VCaP (cell line): ENCODE data around the gene UBE2E2.

Experiments
- H3K27ac ChIP-seq: fragments of 450-650 bp; 2 replicates; pipeline ENCODE4 v1.5.1; 2017
- CTCF ChIP-seq: fragments of 450-650 bp; conservative IDR thresholded peaks from 2 replicates; pipeline ENCODE4 v1.5.1; 2017; ENCODE audit warnings: mild to moderate bottlenecking, moderate library complexity

The UBE2E2 gene

GRCh38 chr3:23594894-23595670 is 392.0 kb downstream of the UBE2E2 start:
- H3K27ac ChIP-seq = peak overlapping the region; percentile 90; the same call in 1 of the 2 replicates
- no peak for TF ChIP-seq CTCF

- no peak overlapping the region; the same call in 1 of the 2 replicates for H3K27ac ChIP-seq
- TF ChIP-seq CTCF = no peak
Observed at GRCh38 chr3:23595851-23596250, 392.7 kb downstream of the UBE2E2 start.

- TF ChIP-seq CTCF = no peak
- peak overlapping the region; percentile 78 for H3K27ac ChIP-seq
Observed at GRCh38 chr3:23600167-23600871, 397.2 kb downstream of the UBE2E2 start.

GRCh38 chr3:23601091-23601822 is 398.1 kb downstream of the UBE2E2 start:
- H3K27ac ChIP-seq = peak overlapping the region; percentile 78
- no peak for TF ChIP-seq CTCF

- TF ChIP-seq CTCF = no peak
Observed at GRCh38 chr3:23602971-23603370, 399.8 kb downstream of the UBE2E2 start.

GRCh38 chr3:23607184-23607847 is 404.2 kb downstream of the UBE2E2 start:
- H3K27ac ChIP-seq = peak overlapping the region; percentile 50
- no peak for TF ChIP-seq CTCF

More at GRCh38 chr3:23602971-23603370, 399.8 kb downstream of the UBE2E2 start:
- H3K27ac ChIP-seq = no peak overlapping the region
